HG02610 (cell line): ENCODE measurements around the gene MAP2K2.
"Not testable (repeated sequence)": the region's sequence is repeated elsewhere in the genome, so short reads cannot be mapped to it uniquely, and the experiment has no call there.

ENCODE experiments used
- ATAC-seq: cut with Tn5 transposase; IDR thresholded peaks from one replicate; pipeline ENCODE4 v1.9.1; 2021; ENCODE audit warnings: mild to moderate bottlenecking, moderate library complexity; ENCODE audit not compliant: unreplicated experiment

The MAP2K2 gene

GRCh38 chr19:4123615-4124568 is at the start of gene MAP2K2:
TSS of gene MAP2K2 (minus strand) at chr19:4124122. CDS start at chr19:4123875, 247 bp downstream.
- peak; percentile 72 for ATAC-seq

DNA sequence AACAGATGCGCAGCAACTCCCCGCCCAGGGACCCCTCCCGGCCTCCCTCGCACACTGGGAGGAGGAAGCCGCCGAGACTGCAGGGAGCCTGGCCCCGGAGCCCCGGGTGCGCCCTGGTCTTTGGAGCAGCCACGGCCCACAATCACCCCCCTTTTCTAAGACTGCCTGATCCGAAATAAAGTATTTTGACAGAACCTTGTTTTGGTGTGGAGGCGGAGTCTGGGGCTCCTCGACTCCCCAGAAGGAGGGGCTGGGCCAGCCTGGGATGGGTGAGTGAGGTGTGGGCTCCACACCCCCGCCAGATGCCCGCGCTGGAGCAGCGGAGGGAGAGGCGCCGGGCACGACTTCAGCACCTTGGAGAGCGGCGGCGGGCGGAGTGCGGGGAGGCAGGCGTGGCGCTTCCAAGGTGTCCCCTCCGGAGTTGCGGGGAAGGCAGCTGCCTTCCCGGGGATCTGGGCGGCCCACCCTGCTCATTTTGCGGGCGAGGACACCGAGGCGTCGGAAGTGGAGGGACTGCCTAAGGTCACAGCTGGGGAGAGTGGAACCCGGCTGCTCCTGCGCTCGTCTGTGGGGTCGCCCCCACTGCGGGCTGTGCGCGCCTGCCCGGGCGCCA is 49.0 kb upstream of the MAP2K2 start:
- no peak for ATAC-seq

DNA sequence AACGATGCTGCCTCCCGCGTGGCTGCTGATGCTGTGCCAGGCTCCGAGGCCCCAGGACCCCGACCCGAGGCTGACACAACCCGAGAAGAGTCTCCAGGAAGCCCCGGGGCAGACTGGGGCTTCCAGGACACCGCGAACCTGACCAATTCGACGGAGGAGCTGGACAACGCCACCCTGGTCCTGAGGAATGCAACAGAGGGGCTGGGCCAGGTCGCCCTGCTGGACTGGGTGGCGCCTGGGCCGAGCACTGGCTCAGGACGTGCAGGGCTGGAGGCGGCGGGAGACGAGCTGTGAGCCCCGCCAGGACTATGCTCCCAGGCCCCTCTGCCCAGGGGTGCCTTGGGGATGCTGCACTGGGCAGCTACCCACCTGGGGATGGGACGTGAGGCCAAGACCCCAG is 47.8 kb upstream of the MAP2K2 start:
- ATAC-seq = no peak

GRCh38 chr19:4164262-4164661 is 40.3 kb upstream of the MAP2K2 start:
- ATAC-seq = no peak

DNA sequence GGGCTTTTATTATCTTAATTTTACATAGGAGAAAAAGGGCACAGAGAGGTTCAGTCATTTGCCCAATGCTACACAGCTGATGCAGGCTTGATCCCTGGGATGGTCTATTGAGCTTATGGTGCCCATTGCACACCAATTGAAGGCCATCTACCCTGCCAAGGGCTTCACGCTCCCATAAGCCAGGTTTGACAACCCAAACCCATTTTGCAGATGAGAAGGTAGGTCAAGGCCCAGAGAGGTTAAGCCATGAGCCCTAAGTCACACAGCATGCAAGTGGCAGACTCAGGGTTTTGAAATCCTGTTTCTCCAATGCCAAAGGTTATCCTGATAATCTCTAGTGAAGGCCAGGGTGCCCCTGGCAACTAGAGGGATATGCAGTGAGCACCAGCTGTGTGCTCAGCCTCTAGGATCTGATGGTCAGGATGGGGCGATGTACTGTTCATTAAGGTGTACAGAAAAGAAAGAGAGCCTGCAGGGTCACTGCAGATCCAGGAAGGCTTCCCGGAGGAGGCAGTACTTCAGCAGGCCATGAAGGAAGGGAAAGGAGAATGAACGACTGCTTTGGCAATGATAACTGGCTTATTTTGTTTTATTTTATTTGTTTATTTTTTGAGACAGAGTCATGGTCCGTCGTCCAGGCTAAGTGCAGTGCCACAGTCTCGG is 37.6 kb upstream of the MAP2K2 start:
- no peak for ATAC-seq

DNA sequence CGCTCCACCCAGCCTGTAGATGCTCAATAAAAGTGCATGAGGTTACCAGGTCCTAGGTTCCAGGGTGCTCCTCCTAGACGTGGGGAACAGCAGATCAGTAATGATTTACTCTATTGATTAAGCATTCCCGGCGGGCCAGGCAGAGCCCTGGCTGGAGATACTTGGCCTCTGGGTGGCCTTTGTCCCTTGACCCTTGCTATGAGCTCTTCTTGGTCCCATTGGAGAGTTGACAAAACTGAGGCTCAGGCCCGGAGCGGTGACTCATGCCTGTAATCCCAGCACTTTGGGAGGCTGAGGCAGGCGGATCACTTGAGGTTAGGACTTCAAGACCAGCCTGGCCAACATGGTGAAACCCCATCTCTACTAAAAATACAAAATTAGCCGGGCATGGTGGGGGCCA is 34.0 kb upstream of the MAP2K2 start:
- ATAC-seq = not testable (repeated sequence)

DNA sequence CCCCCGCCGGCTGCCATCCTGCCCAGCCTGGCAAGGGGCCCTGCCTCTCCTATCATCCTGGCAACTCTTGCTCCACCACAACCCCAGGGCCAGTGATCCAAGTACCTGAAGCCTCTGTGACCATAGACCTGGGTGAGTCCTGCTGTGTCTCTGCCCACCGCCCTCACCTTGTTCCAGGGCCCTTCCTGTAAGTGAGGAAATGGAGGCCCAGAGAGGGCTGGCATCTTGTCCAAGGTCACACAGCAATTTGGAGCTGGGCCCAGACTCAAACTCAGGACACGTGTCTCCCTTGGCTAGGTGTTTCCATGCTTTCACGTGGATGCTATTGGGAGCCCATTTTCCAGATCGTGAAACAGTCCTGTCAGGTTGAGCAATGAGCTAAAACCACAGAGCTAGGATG is 33.2 kb upstream of the MAP2K2 start:
- ATAC-seq = no peak

GRCh38 chr19:4154571-4155312 is 30.8 kb upstream of the MAP2K2 start:
- no peak for ATAC-seq

DNA sequence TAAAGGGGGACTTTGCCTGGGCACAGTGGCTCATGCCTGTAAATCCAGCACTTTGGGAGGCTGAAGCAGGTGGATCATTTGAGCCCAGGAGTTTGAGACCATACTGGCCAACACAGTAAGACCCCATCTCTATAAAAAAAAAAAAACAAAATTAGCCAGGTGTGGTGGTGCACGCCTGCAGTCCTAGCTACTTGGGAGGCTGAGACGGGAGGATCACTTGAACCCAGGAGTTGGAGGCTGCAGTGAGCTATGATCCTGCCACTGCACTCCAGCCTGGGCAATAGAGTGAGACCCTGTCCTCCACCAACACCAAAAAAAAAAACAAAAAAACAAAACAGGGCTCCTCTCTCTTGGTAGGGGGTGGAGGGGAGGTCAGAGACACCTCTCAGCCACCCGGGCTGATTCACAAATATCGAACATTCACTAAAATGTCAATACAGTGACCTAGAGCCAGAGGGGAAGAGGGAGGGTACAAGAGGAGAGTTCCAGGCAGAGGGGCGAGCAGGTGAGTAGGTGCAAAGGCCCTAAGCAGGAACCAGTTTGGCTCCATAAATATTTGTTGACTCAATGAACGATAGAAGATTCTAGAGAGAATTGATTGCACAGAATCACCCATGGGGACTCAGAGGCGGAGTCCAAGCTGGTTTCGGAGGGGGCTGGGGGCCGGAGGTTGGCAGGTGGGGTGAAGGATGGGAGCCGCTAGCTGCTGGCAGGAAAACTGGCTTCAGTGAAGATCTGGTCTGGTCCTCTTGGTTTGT is 28.5 kb upstream of the MAP2K2 start:
- no peak for ATAC-seq

DNA sequence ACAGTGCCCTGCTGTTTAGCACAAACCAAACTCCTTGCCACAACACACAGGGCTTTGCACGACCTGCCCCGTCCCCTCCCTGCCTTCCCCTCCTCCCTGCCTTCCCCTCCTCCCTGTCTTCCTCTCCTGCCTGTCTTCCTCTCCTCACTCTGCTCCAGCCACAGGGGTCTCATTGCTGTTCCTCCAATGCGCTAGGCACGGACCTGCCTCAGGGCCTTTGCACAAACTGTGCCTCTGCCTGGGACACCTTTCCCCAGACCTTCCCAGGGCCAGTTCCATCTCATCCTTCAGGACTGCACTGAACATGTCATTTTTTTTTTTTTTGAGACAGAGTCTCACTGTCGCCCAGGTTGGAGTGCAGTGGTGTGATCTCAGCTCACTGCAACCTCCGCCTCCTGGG is 27.7 kb upstream of the MAP2K2 start:
- no peak for ATAC-seq

GRCh38 chr19:4149518-4150288 is 25.8 kb upstream of the MAP2K2 start:
- ATAC-seq = no peak

- ATAC-seq = no peak
Measured at GRCh38 chr19:4144666-4145249, 20.8 kb upstream of the MAP2K2 start.

DNA sequence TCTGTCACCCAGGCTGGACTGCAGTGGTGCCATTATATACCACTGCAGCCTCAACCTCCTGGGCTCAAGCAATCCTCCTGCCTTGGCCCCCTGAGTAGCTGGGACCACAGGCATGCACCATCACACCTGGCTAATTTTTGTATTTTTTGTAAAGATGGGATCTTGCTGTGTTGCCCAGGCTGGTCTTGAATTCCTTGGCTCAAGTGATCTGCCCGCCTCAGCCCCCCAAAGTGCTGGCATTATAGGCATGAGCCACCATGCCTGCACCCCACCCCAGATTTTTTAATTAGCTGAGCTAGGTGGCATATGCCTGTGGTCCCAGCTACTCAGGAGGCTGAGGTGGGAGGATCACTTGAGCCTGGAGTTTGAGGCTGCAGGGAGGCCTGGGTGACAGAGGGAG is 19.0 kb upstream of the MAP2K2 start:
- ATAC-seq = not testable (repeated sequence)

- no peak for ATAC-seq
Measured at GRCh38 chr19:4140237-4140711, 16.4 kb upstream of the MAP2K2 start.

GRCh38 chr19:4139614-4140236 is 15.8 kb upstream of the MAP2K2 start:
- no peak for ATAC-seq

DNA sequence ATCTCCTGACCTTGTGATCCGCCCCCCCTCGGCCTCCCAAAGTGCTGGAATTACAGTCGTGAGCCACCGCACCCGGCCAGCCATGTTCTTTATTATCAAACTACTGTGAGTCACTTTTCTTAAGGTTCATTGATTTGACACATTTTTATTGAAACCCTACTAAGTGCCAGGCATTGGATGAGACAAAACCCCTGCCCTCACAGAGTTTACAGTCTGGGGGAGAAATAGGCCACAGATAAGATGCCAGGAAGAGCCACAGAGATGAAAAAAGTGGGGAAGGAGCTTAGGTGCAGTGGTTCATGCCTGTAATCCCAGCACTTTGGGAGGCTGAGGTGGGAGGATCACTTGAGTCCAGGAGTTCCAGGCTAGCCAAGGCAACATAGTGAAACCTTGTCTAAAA is 14.5 kb upstream of the MAP2K2 start:
- no peak for ATAC-seq

DNA sequence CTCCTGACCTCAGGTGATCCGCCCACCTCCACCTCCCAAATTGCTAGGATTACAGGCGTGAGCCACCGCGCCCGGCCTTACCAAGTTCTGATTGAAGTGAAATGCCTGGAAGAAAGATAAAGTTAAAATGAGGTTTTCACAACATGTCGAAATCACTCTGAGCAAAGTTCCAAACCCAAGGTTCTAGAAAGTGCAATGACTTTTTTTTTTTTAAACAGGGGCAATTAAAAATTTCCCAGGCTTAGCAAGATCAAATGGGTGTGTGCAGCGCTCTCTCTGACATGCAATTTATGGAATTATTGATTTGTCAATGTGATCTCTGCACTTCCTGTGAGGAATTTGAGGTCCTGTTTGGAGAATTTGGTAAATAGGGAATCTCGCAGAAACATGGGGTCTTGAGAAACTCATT is 12.8 kb upstream of the MAP2K2 start:
- no peak for ATAC-seq

GRCh38 chr19:4135386-4135785 is 11.5 kb upstream of the MAP2K2 start:
- not testable (repeated sequence) for ATAC-seq

GRCh38 chr19:4134351-4134750 is 10.4 kb upstream of the MAP2K2 start:
- ATAC-seq = no peak
